ENCODE data around the gene HBS1L. TPM values are rescaled to one million over a fixed set of nuclear protein-coding genes. Genes with fewer than 3 reads are reported as not detected.

Gene HBS1L
- polyA plus RNA-seq, 1 donor from 2014 or later, result 103 TPM

GRCh38 chr6:134948691-134949090 is 105.9 kb downstream of the HBS1L start:
- TF ChIP-seq SMC3 (conservative IDR thresholded peaks at IDR 0.05; ENCODE audit: poor library complexity) (no peak), EP300 (conservative IDR thresholded peaks at IDR 0.05; ENCODE audit: poor library complexity, severe bottlenecking) (no peak), TAF1 (IDR thresholded peaks at IDR 0.05; ENCODE audit: low read depth) (no peak)
- TF ChIP-seq, protein P1, sequence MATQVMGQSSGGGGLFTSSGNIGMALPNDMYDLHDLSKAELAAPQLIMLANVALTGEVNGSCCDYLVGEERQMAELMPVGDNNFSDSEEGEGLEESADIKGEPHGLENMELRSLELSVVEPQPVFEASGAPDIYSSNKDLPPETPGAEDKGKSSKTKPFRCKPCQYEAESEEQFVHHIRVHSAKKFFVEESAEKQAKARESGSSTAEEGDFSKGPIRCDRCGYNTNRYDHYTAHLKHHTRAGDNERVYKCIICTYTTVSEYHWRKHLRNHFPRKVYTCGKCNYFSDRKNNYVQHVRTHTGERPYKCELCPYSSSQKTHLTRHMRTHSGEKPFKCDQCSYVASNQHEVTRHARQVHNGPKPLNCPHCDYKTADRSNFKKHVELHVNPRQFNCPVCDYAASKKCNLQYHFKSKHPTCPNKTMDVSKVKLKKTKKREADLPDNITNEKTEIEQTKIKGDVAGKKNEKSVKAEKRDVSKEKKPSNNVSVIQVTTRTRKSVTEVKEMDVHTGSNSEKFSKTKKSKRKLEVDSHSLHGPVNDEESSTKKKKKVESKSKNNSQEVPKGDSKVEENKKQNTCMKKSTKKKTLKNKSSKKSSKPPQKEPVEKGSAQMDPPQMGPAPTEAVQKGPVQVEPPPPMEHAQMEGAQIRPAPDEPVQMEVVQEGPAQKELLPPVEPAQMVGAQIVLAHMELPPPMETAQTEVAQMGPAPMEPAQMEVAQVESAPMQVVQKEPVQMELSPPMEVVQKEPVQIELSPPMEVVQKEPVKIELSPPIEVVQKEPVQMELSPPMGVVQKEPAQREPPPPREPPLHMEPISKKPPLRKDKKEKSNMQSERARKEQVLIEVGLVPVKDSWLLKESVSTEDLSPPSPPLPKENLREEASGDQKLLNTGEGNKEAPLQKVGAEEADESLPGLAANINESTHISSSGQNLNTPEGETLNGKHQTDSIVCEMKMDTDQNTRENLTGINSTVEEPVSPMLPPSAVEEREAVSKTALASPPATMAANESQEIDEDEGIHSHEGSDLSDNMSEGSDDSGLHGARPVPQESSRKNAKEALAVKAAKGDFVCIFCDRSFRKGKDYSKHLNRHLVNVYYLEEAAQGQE (IDR thresholded peaks at IDR 0.05; ENCODE audit: borderline replicate concordance), result no peak
- Histone ChIP-seq H4K20me1 (ENCODE audit: insufficient read depth) (no peaks in the 10 kb centered on the region), H3K27me3 (ENCODE audit: insufficient read depth, low read depth, low read length) (no peaks in the 10 kb centered on the region), H3K27ac (ENCODE audit: low read length) (no peak overlapping the region), H3F3A (ENCODE audit: insufficient read depth, low read length, poor library complexity, severe bottlenecking) (no peaks in the 10 kb centered on the region), H3K4me3 (ENCODE audit: low read length) (no peak overlapping the region), H3K9me2 (ENCODE audit: insufficient read depth, low read length) (no peaks in the 10 kb centered on the region), H3K9ac (ENCODE audit: low read length) (no peak overlapping the region), H2AFZ (ENCODE audit: low read depth, low read length) (no peak overlapping the region), H3K79me2 (replicated peaks; ENCODE audit: insufficient read depth, low read length) (no peaks in the 10 kb centered on the region), H3K4me2 (ENCODE audit: low read length) (no peak overlapping the region), H3K36me3 (ENCODE audit: insufficient read depth, low read length) (no peaks in the 10 kb centered on the region), H3K9me3 (ENCODE audit: low read length) (no peaks in the 10 kb centered on the region)

GRCh38 chr6:134948142-134948541 is 106.5 kb downstream of the HBS1L start:
- Histone ChIP-seq H3K9ac (ENCODE audit: low read length) (no peak overlapping the region), H4K20me1 (ENCODE audit: insufficient read depth) (no peaks in the 10 kb centered on the region), H3K79me2 (replicated peaks; ENCODE audit: insufficient read depth, low read length) (no peaks in the 10 kb centered on the region), H3F3A (ENCODE audit: insufficient read depth, low read length, poor library complexity, severe bottlenecking) (no peaks in the 10 kb centered on the region), H3K4me3 (ENCODE audit: low read length) (no peak overlapping the region), H3K4me2 (ENCODE audit: low read length) (no peak overlapping the region), H3K9me3 (ENCODE audit: low read length) (no peaks in the 10 kb centered on the region), H3K9me2 (ENCODE audit: insufficient read depth, low read length) (no peaks in the 10 kb centered on the region), H2AFZ (ENCODE audit: low read depth, low read length) (no peak overlapping the region), H3K27ac (ENCODE audit: low read length) (no peak overlapping the region), H3K36me3 (ENCODE audit: insufficient read depth, low read length) (no peaks in the 10 kb centered on the region), H3K27me3 (ENCODE audit: insufficient read depth, low read depth, low read length) (no peaks in the 10 kb centered on the region)
- TF ChIP-seq MXI1 (conservative IDR thresholded peaks at IDR 0.05; ENCODE audit: poor library complexity, severe bottlenecking), result no peak
- TF ChIP-seq, protein P1 (IDR thresholded peaks at IDR 0.05; ENCODE audit: borderline replicate concordance), result no peak
- TF ChIP-seq EP300 (conservative IDR thresholded peaks at IDR 0.05; ENCODE audit: poor library complexity, severe bottlenecking), result no peak
- no peak for TF ChIP-seq POLR2AphosphoS5 (IDR thresholded peaks at IDR 0.05)
- no peak for TF ChIP-seq TAF1 (IDR thresholded peaks at IDR 0.05; ENCODE audit: low read depth)
- no peak for TF ChIP-seq SMC3 (conservative IDR thresholded peaks at IDR 0.05; ENCODE audit: poor library complexity)
- TF ChIP-seq, protein P2, sequence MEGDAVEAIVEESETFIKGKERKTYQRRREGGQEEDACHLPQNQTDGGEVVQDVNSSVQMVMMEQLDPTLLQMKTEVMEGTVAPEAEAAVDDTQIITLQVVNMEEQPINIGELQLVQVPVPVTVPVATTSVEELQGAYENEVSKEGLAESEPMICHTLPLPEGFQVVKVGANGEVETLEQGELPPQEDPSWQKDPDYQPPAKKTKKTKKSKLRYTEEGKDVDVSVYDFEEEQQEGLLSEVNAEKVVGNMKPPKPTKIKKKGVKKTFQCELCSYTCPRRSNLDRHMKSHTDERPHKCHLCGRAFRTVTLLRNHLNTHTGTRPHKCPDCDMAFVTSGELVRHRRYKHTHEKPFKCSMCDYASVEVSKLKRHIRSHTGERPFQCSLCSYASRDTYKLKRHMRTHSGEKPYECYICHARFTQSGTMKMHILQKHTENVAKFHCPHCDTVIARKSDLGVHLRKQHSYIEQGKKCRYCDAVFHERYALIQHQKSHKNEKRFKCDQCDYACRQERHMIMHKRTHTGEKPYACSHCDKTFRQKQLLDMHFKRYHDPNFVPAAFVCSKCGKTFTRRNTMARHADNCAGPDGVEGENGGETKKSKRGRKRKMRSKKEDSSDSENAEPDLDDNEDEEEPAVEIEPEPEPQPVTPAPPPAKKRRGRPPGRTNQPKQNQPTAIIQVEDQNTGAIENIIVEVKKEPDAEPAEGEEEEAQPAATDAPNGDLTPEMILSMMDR (IDR thresholded peaks at IDR 0.05; ENCODE audit: poor library complexity, severe bottlenecking), result no peak
- TF ChIP-seq RAD21 (conservative IDR thresholded peaks at IDR 0.05), result no peak
- no peak for TF ChIP-seq EZH2 (IDR thresholded peaks at IDR 0.05; ENCODE audit: borderline replicate concordance, insufficient read depth, low read length, poor library complexity, severe bottlenecking)
